ENCODE data around the gene MRC1.

DNA sequence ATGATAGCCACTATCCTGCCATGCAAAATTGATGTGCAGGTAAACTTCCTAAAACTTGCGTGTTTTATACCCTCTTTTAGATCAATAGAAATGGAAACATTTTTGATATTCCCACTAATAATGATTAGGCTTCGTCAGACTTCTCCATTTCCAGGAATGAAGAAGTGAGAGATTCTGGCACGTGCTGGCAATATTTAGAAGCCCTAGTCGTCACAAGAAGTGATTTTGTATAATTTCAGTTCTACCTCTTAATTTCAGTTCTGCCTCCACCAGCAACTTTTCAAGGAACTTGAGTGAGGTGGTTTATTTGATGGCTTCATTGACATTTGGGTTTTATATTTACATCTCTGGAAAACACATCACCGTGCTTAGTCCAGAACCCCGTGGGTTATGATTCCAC lies 61.9 kb downstream of the MRC1 start:
- no peak for TF ChIP-seq POLR2A (IDR thresholded peaks at IDR 0.05)
- TF ChIP-seq, protein P1, sequence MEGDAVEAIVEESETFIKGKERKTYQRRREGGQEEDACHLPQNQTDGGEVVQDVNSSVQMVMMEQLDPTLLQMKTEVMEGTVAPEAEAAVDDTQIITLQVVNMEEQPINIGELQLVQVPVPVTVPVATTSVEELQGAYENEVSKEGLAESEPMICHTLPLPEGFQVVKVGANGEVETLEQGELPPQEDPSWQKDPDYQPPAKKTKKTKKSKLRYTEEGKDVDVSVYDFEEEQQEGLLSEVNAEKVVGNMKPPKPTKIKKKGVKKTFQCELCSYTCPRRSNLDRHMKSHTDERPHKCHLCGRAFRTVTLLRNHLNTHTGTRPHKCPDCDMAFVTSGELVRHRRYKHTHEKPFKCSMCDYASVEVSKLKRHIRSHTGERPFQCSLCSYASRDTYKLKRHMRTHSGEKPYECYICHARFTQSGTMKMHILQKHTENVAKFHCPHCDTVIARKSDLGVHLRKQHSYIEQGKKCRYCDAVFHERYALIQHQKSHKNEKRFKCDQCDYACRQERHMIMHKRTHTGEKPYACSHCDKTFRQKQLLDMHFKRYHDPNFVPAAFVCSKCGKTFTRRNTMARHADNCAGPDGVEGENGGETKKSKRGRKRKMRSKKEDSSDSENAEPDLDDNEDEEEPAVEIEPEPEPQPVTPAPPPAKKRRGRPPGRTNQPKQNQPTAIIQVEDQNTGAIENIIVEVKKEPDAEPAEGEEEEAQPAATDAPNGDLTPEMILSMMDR (IDR thresholded peaks at IDR 0.05) = no peak

Measured in testis (tissue), 2 donors.